ENCODE data around the gene RAP1A. TPM values are rescaled to one million over a fixed set of nuclear protein-coding genes. Genes with fewer than 3 reads are reported as not detected.

The RAP1A gene
- total and polyA plus RNA-seq, 12 donors: 64.2 to 120 (median 99.7) TPM

DNA sequence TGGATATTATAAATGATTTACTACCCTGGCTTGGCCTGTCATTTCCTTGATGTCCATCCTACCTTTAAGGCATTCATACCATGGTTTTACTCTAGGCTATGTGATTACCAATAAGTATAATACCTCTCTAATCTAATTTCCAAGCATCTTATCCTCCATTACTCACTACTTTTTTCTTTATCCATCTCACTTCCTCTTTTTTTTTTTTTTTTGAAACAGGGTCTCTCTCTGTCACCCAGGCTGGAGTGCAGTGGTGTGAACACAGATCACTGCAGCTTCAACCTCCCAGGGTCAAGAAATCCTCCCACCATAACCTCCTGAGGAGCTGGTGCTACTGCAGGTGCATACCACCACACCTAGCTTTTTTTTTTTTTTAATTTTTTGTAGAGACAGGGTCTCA lies 79.7 kb downstream of the RAP1A start:
- TF ChIP-seq, protein P1, sequence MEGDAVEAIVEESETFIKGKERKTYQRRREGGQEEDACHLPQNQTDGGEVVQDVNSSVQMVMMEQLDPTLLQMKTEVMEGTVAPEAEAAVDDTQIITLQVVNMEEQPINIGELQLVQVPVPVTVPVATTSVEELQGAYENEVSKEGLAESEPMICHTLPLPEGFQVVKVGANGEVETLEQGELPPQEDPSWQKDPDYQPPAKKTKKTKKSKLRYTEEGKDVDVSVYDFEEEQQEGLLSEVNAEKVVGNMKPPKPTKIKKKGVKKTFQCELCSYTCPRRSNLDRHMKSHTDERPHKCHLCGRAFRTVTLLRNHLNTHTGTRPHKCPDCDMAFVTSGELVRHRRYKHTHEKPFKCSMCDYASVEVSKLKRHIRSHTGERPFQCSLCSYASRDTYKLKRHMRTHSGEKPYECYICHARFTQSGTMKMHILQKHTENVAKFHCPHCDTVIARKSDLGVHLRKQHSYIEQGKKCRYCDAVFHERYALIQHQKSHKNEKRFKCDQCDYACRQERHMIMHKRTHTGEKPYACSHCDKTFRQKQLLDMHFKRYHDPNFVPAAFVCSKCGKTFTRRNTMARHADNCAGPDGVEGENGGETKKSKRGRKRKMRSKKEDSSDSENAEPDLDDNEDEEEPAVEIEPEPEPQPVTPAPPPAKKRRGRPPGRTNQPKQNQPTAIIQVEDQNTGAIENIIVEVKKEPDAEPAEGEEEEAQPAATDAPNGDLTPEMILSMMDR (IDR thresholded peaks at IDR 0.05): no peak
- no peaks in the 10 kb centered on the region for H3K27me3 ChIP-seq
- no peak overlapping the region for H3K4me3 ChIP-seq
- peaks cover 0 to 100% (median 36%) of the 10 kb centered on the region in 9 donors for H3K36me3 ChIP-seq
- H3K27ac ChIP-seq: no peak overlapping the region
- DNase-seq (no peak), ATAC-seq (no peak)
- no peaks in the 10 kb centered on the region for H3K9me3 ChIP-seq
- peaks cover 0 to 10% (median 5%) of the 10 kb centered on the region in 9 donors for H3K4me1 ChIP-seq
- intact Hi-C loops (cut with DNase I): no loop called here

DNA sequence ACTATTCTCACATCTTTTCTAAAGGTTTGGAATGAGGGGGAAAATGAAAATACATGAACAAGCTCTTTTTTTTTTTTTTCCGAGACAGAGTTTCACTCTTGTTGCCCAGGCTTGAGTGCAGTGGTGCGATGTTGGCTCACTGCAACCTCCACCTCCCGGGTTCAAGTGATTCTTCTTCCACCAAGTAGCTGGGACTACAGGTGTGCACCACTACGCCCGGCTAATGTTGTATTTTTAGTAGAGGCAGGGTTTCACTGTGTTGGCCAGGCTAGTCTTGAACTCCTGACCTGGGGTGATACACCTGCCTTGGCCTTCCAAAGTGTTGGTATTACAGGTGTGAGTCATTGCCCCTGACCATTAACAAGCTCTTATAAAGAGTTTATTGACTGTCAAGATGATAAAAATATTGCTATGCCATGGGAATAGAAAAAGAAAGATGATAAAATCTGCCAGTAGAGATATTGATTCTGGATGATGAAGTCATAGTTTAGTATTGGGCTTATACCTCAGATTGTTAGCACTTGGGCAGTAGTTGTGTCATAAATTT lies 83.0 kb downstream of the RAP1A start:
- no peaks in the 10 kb centered on the region for H3K27me3 ChIP-seq
- 95 to 96% methylated on average over 5 of the region's 5 CpGs for WGBS, 2 donors
- no peaks in the 10 kb centered on the region for H3K9me3 ChIP-seq
- intact Hi-C loops (cut with DNase I): no loop called here
- peaks cover 0 to 6% (median 0%) of the 10 kb centered on the region in 9 donors for H3K4me1 ChIP-seq
- DNase-seq: no peak
- ATAC-seq: no peak
- H3K36me3 ChIP-seq: peaks cover 0 to 100% (median 42%) of the 10 kb centered on the region in 9 donors
- no peak overlapping the region for H3K27ac ChIP-seq
- H3K4me3 ChIP-seq: no peak overlapping the region
- TF ChIP-seq, protein P1 (IDR thresholded peaks at IDR 0.05): no peak

DNA sequence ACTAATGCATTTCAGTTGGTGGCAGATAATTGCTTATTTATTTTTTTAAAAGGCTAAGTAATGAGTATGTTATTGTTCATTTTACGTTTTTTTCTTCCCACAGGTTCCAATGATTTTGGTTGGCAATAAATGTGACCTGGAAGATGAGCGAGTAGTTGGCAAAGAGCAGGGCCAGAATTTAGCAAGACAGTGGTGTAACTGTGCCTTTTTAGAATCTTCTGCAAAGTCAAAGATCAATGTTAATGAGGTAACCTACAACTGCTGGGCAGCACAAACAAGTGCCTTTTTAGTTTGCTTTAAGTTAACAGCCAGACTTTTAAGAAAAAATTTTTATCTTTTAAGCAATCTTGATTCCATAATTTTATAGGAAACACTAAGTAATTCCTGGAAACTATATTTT lies 84.7 kb downstream of the RAP1A start:
- TF ChIP-seq, protein P1 (IDR thresholded peaks at IDR 0.05): no peak
- Histone ChIP-seq H3K27ac (no peak overlapping the region), H3K4me3 (no peak overlapping the region), H3K27me3 (no peaks in the 10 kb centered on the region), H3K36me3 (peaks cover 0 to 100% (median 35%) of the 10 kb centered on the region in 9 donors), H3K9me3 (no peaks in the 10 kb centered on the region), H3K4me1 (peaks cover 0 to 10% (median 0%) of the 10 kb centered on the region in 9 donors)
- DNase-seq (no peak), ATAC-seq (no peak)
- intact Hi-C loops (cut with DNase I): no loop called here
- 92 to 94% methylated on average over 2 of the region's 2 CpGs for WGBS, 2 donors

DNA sequence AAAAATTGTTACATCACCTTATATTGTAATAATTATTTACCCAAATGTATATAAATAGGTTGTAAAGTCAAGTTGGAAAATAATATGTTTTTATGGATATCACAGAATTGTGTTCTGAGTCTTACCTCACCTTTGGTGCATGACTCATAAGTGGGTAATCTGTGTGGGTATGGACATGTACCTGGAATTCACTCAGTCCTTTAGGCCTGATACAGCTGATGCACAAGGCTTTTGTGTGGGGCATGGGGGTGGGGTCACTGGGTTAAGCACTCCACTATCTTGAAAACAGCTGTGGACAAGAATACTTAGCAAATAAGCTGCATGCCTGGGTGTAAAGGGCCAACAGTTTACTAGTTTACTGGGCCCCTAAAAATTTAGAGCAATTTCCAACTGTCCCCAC lies 85.2 kb downstream of the RAP1A start:
- H3K4me3 ChIP-seq: no peak overlapping the region
- no peak overlapping the region for H3K27ac ChIP-seq
- no peaks in the 10 kb centered on the region for H3K27me3 ChIP-seq
- intact Hi-C loops (cut with DNase I): no loop called here
- H3K9me3 ChIP-seq: no peaks in the 10 kb centered on the region
- H3K36me3 ChIP-seq: peaks cover 0 to 100% (median 40%) of the 10 kb centered on the region in 9 donors
- TF ChIP-seq, protein P1 (IDR thresholded peaks at IDR 0.05): no peak
- no peak for ATAC-seq
- H3K4me1 ChIP-seq: peaks cover 0 to 10% (median 0%) of the 10 kb centered on the region in 9 donors
- no peak for DNase-seq
